ENCODE measurements around the gene ZNF579. TPM values are rescaled to one million over a fixed set of nuclear protein-coding genes. Genes with fewer than 3 reads are reported as not detected.

ZNF579 gene
- total RNA-seq, 1 donor = 4.4 TPM

DNA sequence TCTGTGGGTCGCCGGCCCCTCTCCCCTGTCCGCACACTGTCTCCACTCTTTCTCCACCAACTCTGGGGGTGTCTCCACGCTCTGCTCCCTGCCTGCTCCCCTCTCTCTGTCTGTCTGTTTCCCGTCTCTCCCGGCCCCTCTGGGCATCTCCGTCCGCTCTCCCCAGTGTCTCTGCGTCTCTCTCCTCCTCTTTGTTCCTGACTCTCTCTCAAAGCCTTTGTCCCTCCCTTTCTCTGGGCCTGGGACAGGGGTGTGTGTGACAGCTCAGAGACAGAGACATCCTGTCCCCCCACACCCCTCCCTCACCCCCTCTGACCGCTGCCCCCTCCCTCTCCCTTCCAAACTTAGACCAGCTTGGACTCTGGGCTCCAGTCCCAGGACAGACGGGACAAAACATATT, 34.6 kb downstream of the ZNF579 start:
- no peak overlapping the region for H3K4me3 ChIP-seq (ENCODE audit: low read depth, low read length)
- no peak for DNase-seq (ENCODE audit: low read depth)
- TF ChIP-seq CTCF (IDR thresholded peaks at IDR 0.05; ENCODE audit: insufficient read depth, low read length) = no peak

GRCh38 chr19:55545443-55545842, 35.2 kb downstream of the ZNF579 start, which contains the start of gene SBK3:
Gene SBK3, minus strand, starts transcription at chr19:55545543. Its CDS starts 0 bp downstream, at chr19:55545543.
- TF ChIP-seq CTCF (IDR thresholded peaks at IDR 0.05; ENCODE audit: insufficient read depth, low read length) = no peak

DNA sequence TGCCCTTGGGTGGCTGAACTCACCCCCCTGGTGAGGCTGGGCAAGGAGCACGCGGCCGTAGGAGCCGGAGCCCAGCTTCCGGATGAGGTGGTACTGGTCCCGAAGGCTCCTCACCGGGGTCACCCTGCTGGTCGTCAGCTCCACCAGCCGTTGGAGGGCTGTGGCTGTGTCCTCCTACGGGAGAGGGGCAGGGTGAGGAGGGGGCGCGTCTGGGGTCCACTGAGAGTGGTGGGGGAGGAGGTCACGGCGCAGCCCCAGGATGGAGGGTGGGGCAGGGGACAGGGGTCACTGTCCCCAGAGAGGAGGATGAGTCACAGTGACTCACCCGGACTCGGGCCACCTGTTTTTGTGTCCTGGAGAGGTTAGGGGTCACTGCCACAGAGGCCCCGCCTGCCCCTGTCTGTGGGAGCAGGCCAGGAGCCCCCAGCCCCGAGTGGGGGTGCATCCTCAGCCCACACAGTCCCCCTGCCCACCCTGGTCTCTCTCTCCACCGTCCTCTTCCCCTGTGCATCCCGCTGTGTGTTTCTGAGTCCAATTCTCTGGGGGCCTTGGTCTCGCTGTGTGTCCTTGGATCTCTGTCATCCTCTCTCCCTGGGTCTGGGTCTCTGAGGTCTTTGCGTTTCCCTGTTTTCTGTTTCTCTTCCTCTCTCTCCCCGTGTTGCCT, 35.7 kb downstream of the ZNF579 start:
- no peak for TF ChIP-seq CTCF (IDR thresholded peaks at IDR 0.05; ENCODE audit: insufficient read depth, low read length)
- H3K4me3 ChIP-seq (ENCODE audit: low read depth, low read length) = no peak overlapping the region
- no peak for DNase-seq (ENCODE audit: low read depth)

More at GRCh38 chr19:55545443-55545842, 35.2 kb downstream of the ZNF579 start, which contains the start of gene SBK3:
- no peak within 1 kb of the TSS for H3K4me3 ChIP-seq (ENCODE audit: low read depth, low read length)
- no peak for DNase-seq (ENCODE audit: low read depth)

DNA sequence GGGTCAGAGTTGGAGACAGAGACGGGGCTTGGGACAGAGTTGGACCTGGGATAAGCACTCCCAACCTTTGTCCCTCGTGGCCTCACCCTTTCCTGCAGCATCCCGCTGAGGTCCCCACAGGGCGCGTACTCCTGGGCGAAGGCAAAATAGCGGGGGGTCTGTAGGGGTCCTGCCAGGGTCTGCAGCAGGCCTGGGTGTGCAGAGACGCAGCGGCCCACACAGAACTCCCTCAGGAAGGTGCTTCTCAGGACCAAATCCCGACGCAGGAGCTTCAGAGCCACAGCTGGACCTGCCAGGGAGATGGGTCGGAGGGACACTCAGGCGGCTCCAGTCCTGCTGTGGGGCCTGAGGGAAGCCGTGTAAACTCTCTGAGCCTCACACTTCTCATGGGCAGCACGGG, 36.6 kb downstream of the ZNF579 start:
- no peak for TF ChIP-seq CTCF (IDR thresholded peaks at IDR 0.05; ENCODE audit: insufficient read depth, low read length)
- DNase-seq (ENCODE audit: low read depth) = no peak
- no peak overlapping the region for H3K4me3 ChIP-seq (ENCODE audit: low read depth, low read length)

DNA sequence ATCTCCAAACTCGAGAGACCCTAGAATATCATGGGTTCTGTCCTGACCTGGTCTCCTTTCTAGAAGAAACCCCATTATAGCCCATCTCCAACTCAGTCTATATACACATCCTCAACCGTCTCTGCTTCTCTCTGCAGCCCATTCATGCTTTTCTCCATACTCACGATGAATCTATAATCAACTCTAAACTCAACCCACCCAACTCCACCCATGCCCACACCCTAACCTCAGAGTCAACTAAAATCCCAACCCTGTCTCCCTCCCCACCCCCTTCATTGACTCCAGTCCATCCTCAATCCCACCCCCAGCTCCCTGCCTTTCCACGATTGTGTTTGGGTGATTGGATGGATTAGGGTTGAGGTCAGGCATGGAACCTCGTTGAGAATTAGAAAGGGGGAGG, 37.1 kb downstream of the ZNF579 start:
- no peak for TF ChIP-seq CTCF (IDR thresholded peaks at IDR 0.05; ENCODE audit: insufficient read depth, low read length)
- H3K4me3 ChIP-seq (ENCODE audit: low read depth, low read length) = no peak overlapping the region
- no peak for DNase-seq (ENCODE audit: low read depth)

DNA sequence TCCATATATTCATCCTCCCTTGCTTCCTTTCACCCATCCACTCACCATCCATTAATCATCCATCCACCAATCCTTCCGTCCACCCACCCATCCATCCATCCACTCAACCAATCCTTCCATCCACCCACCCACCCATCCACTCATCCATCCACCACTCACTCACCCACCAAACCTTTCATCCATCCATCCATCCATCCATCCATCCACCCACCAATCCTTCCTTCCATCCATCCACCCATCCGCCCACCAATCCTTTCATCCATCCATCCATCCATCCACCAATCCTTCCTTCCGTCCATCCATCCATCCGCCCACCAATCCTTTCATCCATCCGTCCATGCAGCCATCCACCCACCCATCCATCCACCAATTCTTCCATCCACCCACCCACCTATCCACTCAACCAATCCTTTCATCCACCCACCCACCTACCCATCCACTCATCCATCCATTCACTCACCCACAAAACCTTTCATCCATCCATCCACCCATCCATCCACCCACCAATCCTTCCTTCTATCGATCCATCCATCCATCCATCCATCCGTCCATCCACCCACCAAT, 38.3 kb downstream of the ZNF579 start:
- no peak for TF ChIP-seq CTCF (IDR thresholded peaks at IDR 0.05; ENCODE audit: insufficient read depth, low read length)
- no peak overlapping the region for H3K4me3 ChIP-seq (ENCODE audit: low read depth, low read length)
- DNase-seq (ENCODE audit: low read depth) = no peak

Measured in fibroblast of the aortic adventitia (primary cell).